IgD-negative memory B cell (primary cell): ENCODE results near the gene GFRA1. TPM values are rescaled to one million over a fixed set of nuclear protein-coding genes. Genes with fewer than 3 reads are reported as not detected.
A peak's percentile ranks its signal among the peaks of the same experiment; 100 is the strongest.

Experiments
- H3K27ac Mint-ChIP-seq, 3 donors: one replicate each; pipeline ENCODE4 v1.8.0; 2020 to 2022; ENCODE audit warnings: mild to moderate bottlenecking in 3 of 3, mixed read lengths in 3 of 3, moderate library complexity in 1 of 3
- H3K27me3 Mint-ChIP-seq: one replicate; pipeline ENCODE4 v1.8.0; 2021; ENCODE audit warnings: mixed read lengths
- H3K36me3 Mint-ChIP-seq: one replicate; pipeline ENCODE4 v1.8.0; 2020; ENCODE audit warnings: mild to moderate bottlenecking, mixed read lengths
- H3K4me1 Mint-ChIP-seq, 3 donors: one replicate each; pipeline ENCODE4 v1.8.0; 2020 to 2022; ENCODE audit warnings: mixed read lengths in 3 of 3, mild to moderate bottlenecking in 1 of 3
- H3K4me3 Mint-ChIP-seq, 4 donors: one replicate each; pipeline ENCODE4 v1.8.0; 2020 to 2022; ENCODE audit warnings: mild to moderate bottlenecking in 4 of 4, mixed read lengths in 4 of 4, moderate library complexity in 3 of 4
- H3K9me3 Mint-ChIP-seq, 3 donors: one replicate each; pipeline ENCODE4 v1.8.0; 2020 to 2021; ENCODE audit warnings: mixed read lengths in 3 of 3, mild to moderate bottlenecking in 1 of 3
- polyA plus RNA-seq: library from polyadenylated mRNA; unstranded; fragments of 300-500 nt; fragmentation: Illumina TruSeq; gene quantifications from one replicate; pipeline ENCODE4 v1.2.3, GENCODE V29; 2021

The GFRA1 gene
- polyA plus RNA-seq, 1 donor from 2014 or later, result not detected

- Mint-ChIP-seq H3K4me3 (no peak overlapping the region), H3K27ac (no peak overlapping the region), H3K4me1 (no peaks in the 10 kb centered on the region), H3K9me3 (peaks cover 0 to 4% (median 1%) of the 10 kb centered on the region in 3 donors), H3K27me3 (no peaks in the 10 kb centered on the region), H3K36me3 (no peaks in the 10 kb centered on the region)
Measured at GRCh38 chr10:116094356-116094755, 178.7 kb downstream of the GFRA1 start.

GRCh38 chr10:116093031-116093430 is 180.0 kb downstream of the GFRA1 start:
- H3K4me1 Mint-ChIP-seq, result no peaks in the 10 kb centered on the region
- H3K9me3 Mint-ChIP-seq, result peaks cover 0 to 4% (median 1%) of the 10 kb centered on the region in 3 donors
- no peak overlapping the region for H3K27ac Mint-ChIP-seq
- H3K27me3 Mint-ChIP-seq, result no peaks in the 10 kb centered on the region
- no peaks in the 10 kb centered on the region for H3K36me3 Mint-ChIP-seq
- no peak overlapping the region for H3K4me3 Mint-ChIP-seq

GRCh38 chr10:116088985-116089384 is 184.0 kb downstream of the GFRA1 start:
- H3K27ac Mint-ChIP-seq, result no peak overlapping the region
- H3K27me3 Mint-ChIP-seq, result no peaks in the 10 kb centered on the region
- H3K4me1 Mint-ChIP-seq, result no peaks in the 10 kb centered on the region
- peaks cover 0 to 1% (median 0%) of the 10 kb centered on the region in 3 donors for H3K9me3 Mint-ChIP-seq
- no peak overlapping the region for H3K4me3 Mint-ChIP-seq
- no peaks in the 10 kb centered on the region for H3K36me3 Mint-ChIP-seq

- peaks cover 0 to 4% (median 0%) of the 10 kb centered on the region in 3 donors for H3K9me3 Mint-ChIP-seq
- H3K36me3 Mint-ChIP-seq, result no peaks in the 10 kb centered on the region
- no peaks in the 10 kb centered on the region for H3K27me3 Mint-ChIP-seq
- H3K4me1 Mint-ChIP-seq, result no peaks in the 10 kb centered on the region
- no peak overlapping the region for H3K27ac Mint-ChIP-seq
- H3K4me3 Mint-ChIP-seq, result no peak overlapping the region
Measured at GRCh38 chr10:116085323-116085722, 187.7 kb downstream of the GFRA1 start.

- H3K9me3 Mint-ChIP-seq, result peaks cover 0 to 5% (median 4%) of the 10 kb centered on the region in 3 donors
- peaks cover 1% of the 10 kb centered on the region for H3K36me3 Mint-ChIP-seq
- no peak overlapping the region for H3K27ac Mint-ChIP-seq
- H3K4me3 Mint-ChIP-seq, result no peak overlapping the region
- no peaks in the 10 kb centered on the region for H3K27me3 Mint-ChIP-seq
- no peaks in the 10 kb centered on the region for H3K4me1 Mint-ChIP-seq
Measured at GRCh38 chr10:116084161-116084560, 188.8 kb downstream of the GFRA1 start.

GRCh38 chr10:116083226-116083762 is 189.7 kb downstream of the GFRA1 start:
- Mint-ChIP-seq H3K27me3 (no peaks in the 10 kb centered on the region), H3K27ac (no peak overlapping the region), H3K4me3 (no peak overlapping the region), H3K4me1 (no peaks in the 10 kb centered on the region), H3K9me3 (peaks cover 0 to 7% (median 4%) of the 10 kb centered on the region in 3 donors), H3K36me3 (peaks cover 1% of the 10 kb centered on the region)

GRCh38 chr10:116082762-116083161 is 190.2 kb downstream of the GFRA1 start:
- no peak overlapping the region for H3K4me3 Mint-ChIP-seq
- no peaks in the 10 kb centered on the region for H3K4me1 Mint-ChIP-seq
- H3K36me3 Mint-ChIP-seq, result peaks cover 1% of the 10 kb centered on the region
- peaks cover 0 to 7% (median 4%) of the 10 kb centered on the region in 3 donors for H3K9me3 Mint-ChIP-seq
- H3K27me3 Mint-ChIP-seq, result no peaks in the 10 kb centered on the region
- H3K27ac Mint-ChIP-seq, result no peak overlapping the region

- Mint-ChIP-seq H3K9me3 (peaks cover 0 to 7% (median 4%) of the 10 kb centered on the region in 3 donors), H3K27me3 (no peaks in the 10 kb centered on the region), H3K27ac (no peak overlapping the region), H3K4me1 (no peaks in the 10 kb centered on the region), H3K36me3 (peaks cover 1% of the 10 kb centered on the region), H3K4me3 (no peak overlapping the region)
Measured at GRCh38 chr10:116082206-116082605, 190.8 kb downstream of the GFRA1 start.

- Mint-ChIP-seq H3K9me3 (peaks cover 0 to 5% (median 4%) of the 10 kb centered on the region in 3 donors), H3K4me3 (no peak overlapping the region), H3K27me3 (no peaks in the 10 kb centered on the region), H3K27ac (no peak overlapping the region), H3K36me3 (peaks cover 1% of the 10 kb centered on the region), H3K4me1 (no peaks in the 10 kb centered on the region)
Measured at GRCh38 chr10:116080553-116080952, 192.5 kb downstream of the GFRA1 start.

- Mint-ChIP-seq H3K27ac (peak overlapping the region in 1 of 3 donors; percentile 59), H3K27me3 (no peaks in the 10 kb centered on the region), H3K4me3 (no peak overlapping the region), H3K36me3 (peaks cover 1% of the 10 kb centered on the region), H3K4me1 (no peaks in the 10 kb centered on the region), H3K9me3 (peaks cover 0 to 5% (median 4%) of the 10 kb centered on the region in 3 donors)
Measured at GRCh38 chr10:116079355-116079754, 193.7 kb downstream of the GFRA1 start.

- H3K4me3 Mint-ChIP-seq, result no peak overlapping the region
- peaks cover 1% of the 10 kb centered on the region for H3K36me3 Mint-ChIP-seq
- no peaks in the 10 kb centered on the region for H3K27me3 Mint-ChIP-seq
Measured at GRCh38 chr10:116076621-116077020, 196.4 kb downstream of the GFRA1 start.

GRCh38 chr10:116073510-116073909 is 199.5 kb downstream of the GFRA1 start:
- Mint-ChIP-seq H3K4me3 (no peak overlapping the region), H3K36me3 (peaks cover 2% of the 10 kb centered on the region), H3K27ac (no peak overlapping the region), H3K27me3 (no peaks in the 10 kb centered on the region), H3K9me3 (no peaks in the 10 kb centered on the region), H3K4me1 (no peaks in the 10 kb centered on the region)

More at GRCh38 chr10:116076621-116077020, 196.4 kb downstream of the GFRA1 start:
- no peaks in the 10 kb centered on the region for H3K4me1 Mint-ChIP-seq
- H3K27ac Mint-ChIP-seq, result no peak overlapping the region
- H3K9me3 Mint-ChIP-seq, result peaks cover 0 to 4% (median 2%) of the 10 kb centered on the region in 3 donors

GRCh38 chr10:116073001-116073400 is 200.0 kb downstream of the GFRA1 start:
- H3K4me1 Mint-ChIP-seq, result no peaks in the 10 kb centered on the region
- H3K27ac Mint-ChIP-seq, result no peak overlapping the region
- H3K9me3 Mint-ChIP-seq, result no peaks in the 10 kb centered on the region

GRCh38 chr10:116071453-116072148 is 201.4 kb downstream of the GFRA1 start:
- Mint-ChIP-seq H3K4me3 (no peak overlapping the region), H3K27me3 (no peaks in the 10 kb centered on the region), H3K27ac (no peak overlapping the region), H3K4me1 (no peaks in the 10 kb centered on the region), H3K9me3 (no peaks in the 10 kb centered on the region), H3K36me3 (peaks cover 2% of the 10 kb centered on the region)

More at GRCh38 chr10:116073001-116073400, 200.0 kb downstream of the GFRA1 start:
- Mint-ChIP-seq H3K4me3 (no peak overlapping the region), H3K36me3 (peaks cover 2% of the 10 kb centered on the region), H3K27me3 (no peaks in the 10 kb centered on the region)

- H3K27me3 Mint-ChIP-seq, result no peaks in the 10 kb centered on the region
- no peak overlapping the region for H3K4me3 Mint-ChIP-seq
- peaks cover 2% of the 10 kb centered on the region for H3K36me3 Mint-ChIP-seq
- H3K27ac Mint-ChIP-seq, result no peak overlapping the region
- H3K9me3 Mint-ChIP-seq, result no peaks in the 10 kb centered on the region
- H3K4me1 Mint-ChIP-seq, result no peaks in the 10 kb centered on the region
Measured at GRCh38 chr10:116070743-116071320, 202.2 kb downstream of the GFRA1 start.
